ENCODE data around the gene TMCO6.

- TF ChIP-seq CTCF (conservative IDR thresholded peaks at IDR 0.05; ENCODE audit: low read depth, low read length) (no peak), EZH2 (IDR thresholded peaks at IDR 0.05; ENCODE audit: borderline replicate concordance, low read depth, low read length, poor library complexity, severe bottlenecking) (no peak)
Measured at GRCh38 chr5:140595538-140596300, 43.5 kb upstream of the TMCO6 start.

Data from A673 (cell line).